Measurements from ENCODE around the gene LSR. TPM values are rescaled to one million over a fixed set of nuclear protein-coding genes. Genes with fewer than 3 reads are reported as not detected.

The LSR gene
- total RNA-seq, 4 donors from 2014 or later = 67.4 to 105 (median 80.8) TPM

DNA sequence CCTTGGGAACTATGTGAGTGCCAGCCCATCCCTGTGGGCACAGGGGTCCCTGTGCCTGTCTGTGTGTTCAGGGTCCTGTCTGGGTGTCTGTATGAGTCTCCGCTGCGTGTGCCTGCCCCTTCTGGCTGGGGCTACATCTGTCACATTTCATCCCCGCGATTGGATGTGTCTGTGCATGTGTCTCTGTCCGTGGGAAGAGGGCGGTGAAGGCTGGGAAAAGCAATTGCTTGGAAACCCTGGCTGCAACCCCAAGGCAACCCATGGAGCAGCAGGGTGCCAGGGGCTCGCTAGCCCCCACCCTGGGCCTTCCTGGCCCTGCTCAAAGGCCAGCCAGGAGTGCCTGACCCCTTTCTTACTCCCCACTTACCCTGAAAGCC lies 44.5 kb downstream of the LSR start:
- H3K4me3 ChIP-seq = no peak overlapping the region
- H3K36me3 ChIP-seq = no peaks in the 10 kb centered on the region
- DNase-seq (ENCODE audit: low spot score in 2 of 2) = no peak
- no peak overlapping the region for H3K27ac ChIP-seq
- peaks cover 75% of the 10 kb centered on the region for H3K27me3 ChIP-seq
- peaks cover 7% of the 10 kb centered on the region for H3K4me1 ChIP-seq
- no peaks in the 10 kb centered on the region for H3K9me3 ChIP-seq
- TF ChIP-seq, protein P1, sequence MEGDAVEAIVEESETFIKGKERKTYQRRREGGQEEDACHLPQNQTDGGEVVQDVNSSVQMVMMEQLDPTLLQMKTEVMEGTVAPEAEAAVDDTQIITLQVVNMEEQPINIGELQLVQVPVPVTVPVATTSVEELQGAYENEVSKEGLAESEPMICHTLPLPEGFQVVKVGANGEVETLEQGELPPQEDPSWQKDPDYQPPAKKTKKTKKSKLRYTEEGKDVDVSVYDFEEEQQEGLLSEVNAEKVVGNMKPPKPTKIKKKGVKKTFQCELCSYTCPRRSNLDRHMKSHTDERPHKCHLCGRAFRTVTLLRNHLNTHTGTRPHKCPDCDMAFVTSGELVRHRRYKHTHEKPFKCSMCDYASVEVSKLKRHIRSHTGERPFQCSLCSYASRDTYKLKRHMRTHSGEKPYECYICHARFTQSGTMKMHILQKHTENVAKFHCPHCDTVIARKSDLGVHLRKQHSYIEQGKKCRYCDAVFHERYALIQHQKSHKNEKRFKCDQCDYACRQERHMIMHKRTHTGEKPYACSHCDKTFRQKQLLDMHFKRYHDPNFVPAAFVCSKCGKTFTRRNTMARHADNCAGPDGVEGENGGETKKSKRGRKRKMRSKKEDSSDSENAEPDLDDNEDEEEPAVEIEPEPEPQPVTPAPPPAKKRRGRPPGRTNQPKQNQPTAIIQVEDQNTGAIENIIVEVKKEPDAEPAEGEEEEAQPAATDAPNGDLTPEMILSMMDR (IDR thresholded peaks at IDR 0.05) = no peak
- TF ChIP-seq POLR2AphosphoS5 (IDR thresholded peaks at IDR 0.05) (no peak), POLR2A (IDR thresholded peaks at IDR 0.05) (no peak), EP300 (IDR thresholded peaks at IDR 0.05) (no peak)
- 21% methylated on average over 5 of the region's 7 CpGs for WGBS

DNA sequence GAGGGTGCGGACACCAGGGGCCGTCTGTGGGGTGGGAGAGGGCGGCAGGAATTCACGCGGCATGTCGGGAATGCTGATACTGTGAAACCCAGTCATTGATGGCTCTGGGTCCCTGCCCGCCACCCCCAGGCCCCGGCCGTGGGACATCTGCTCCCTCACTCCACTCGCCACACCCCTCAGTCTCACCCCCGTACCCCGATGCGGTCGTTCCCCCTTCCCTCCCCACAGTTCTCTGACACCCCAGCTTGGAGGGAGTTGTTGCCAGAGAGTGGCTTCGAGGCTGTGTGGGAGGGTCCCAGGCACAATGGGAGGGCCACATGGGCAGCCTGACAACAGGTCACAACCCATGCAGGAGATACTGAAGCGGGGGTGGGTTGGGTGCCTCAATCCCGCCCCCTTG lies 45.0 kb downstream of the LSR start:
- Histone ChIP-seq H3K27me3 (peaks cover 75% of the 10 kb centered on the region), H3K4me3 (no peak overlapping the region), H3K4me1 (peaks cover 7% of the 10 kb centered on the region), H3K9me3 (no peaks in the 10 kb centered on the region), H3K27ac (no peak overlapping the region), H3K36me3 (no peaks in the 10 kb centered on the region)
- no peak for TF ChIP-seq POLR2A (IDR thresholded peaks at IDR 0.05)
- TF ChIP-seq, protein P1 (IDR thresholded peaks at IDR 0.05) = no peak
- no peak for TF ChIP-seq EP300 (IDR thresholded peaks at IDR 0.05)
- no peak for TF ChIP-seq POLR2AphosphoS5 (IDR thresholded peaks at IDR 0.05)
- 16% methylated on average over 11 of the region's 17 CpGs for WGBS
- DNase-seq (ENCODE audit: low spot score in 2 of 2) = no peak

DNA sequence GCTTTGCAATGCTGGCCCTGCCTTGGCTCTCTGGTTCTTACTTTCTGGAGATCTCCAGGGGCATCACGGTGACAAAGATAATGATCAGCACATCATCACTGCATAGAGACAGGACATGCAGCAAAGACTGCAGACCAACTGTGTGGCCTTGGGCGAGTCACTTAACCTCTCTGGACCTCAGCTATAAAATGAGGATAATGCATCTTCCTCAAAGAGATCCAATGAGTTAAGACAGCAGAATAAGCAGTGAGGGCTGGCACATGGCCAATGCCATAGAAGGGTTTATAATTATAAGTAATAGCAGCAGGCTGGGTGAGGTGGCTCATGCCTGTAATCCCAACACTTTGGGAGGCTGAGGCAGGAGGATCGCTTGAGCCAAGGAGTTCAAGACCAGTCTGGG lies 45.5 kb downstream of the LSR start:
- Histone ChIP-seq H3K27me3 (peaks cover 78% of the 10 kb centered on the region), H3K27ac (no peak overlapping the region), H3K4me1 (peaks cover 7% of the 10 kb centered on the region), H3K4me3 (no peak overlapping the region), H3K36me3 (no peaks in the 10 kb centered on the region), H3K9me3 (no peaks in the 10 kb centered on the region)
- DNase-seq (ENCODE audit: low spot score in 2 of 2) = no peak
- 54% methylated on average over 3 of the region's 3 CpGs for WGBS
- TF ChIP-seq EP300 (IDR thresholded peaks at IDR 0.05) = no peak
- TF ChIP-seq POLR2AphosphoS5 (IDR thresholded peaks at IDR 0.05) = no peak
- TF ChIP-seq, protein P1 (IDR thresholded peaks at IDR 0.05) = no peak
- no peak for TF ChIP-seq POLR2A (IDR thresholded peaks at IDR 0.05)

DNA sequence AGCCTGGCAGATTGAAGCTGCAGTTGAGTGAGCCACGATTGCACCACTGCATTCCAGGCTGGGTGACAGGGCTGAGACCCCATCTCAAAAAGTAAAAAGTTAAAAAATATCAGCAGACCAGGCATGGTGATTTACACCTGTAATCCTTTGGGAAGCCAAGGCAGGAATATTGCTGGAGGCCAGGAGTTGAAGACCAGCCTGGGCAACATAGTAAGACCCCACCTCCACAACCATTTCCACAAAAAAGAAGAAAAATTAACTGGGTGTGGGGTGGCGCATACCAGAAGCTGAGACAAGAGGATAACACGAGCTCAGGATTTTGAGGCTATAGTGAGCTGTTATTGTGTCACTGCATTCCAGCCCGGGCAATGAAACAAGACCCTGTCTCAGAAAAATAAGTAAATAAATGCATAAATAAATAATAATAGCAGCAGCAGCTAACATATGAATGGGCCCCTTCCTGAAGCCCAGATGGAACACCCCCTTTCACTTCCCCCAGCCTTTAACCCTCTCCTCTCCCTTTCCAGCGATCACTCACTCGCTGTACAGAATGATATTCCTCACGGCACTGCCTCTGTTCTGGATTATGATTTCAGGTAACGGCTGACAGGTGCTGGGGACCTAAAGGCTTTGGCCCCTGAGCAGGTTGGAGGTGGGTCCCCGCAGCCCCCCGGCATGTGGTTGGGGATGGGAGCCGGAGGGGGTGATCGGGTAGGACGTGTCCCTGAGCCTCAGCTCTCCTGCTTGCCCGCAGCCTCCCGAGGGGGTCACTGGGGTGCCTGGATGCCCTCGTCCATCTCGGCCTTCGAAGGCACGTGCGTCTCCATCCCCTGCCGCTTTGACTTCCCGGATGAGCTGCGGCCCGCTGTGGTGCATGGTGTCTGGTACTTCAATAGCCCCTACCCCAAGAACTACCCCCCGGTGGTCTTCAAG lies 46.3 kb downstream of the LSR start:
- Histone ChIP-seq H3K4me3 (no peak overlapping the region), H3K27me3 (peaks cover 84% of the 10 kb centered on the region), H3K9me3 (no peaks in the 10 kb centered on the region), H3K4me1 (peaks cover 7% of the 10 kb centered on the region), H3K36me3 (no peaks in the 10 kb centered on the region), H3K27ac (no peak overlapping the region)
- DNase-seq (ENCODE audit: low spot score in 2 of 2) = no peak
- WGBS = 59% methylated on average over 20 of the region's 25 CpGs
- TF ChIP-seq POLR2A (IDR thresholded peaks at IDR 0.05) (no peak), POLR2AphosphoS5 (IDR thresholded peaks at IDR 0.05) (no peak), EP300 (IDR thresholded peaks at IDR 0.05) (no peak)
- TF ChIP-seq, protein P1 (IDR thresholded peaks at IDR 0.05) = no peak

DNA sequence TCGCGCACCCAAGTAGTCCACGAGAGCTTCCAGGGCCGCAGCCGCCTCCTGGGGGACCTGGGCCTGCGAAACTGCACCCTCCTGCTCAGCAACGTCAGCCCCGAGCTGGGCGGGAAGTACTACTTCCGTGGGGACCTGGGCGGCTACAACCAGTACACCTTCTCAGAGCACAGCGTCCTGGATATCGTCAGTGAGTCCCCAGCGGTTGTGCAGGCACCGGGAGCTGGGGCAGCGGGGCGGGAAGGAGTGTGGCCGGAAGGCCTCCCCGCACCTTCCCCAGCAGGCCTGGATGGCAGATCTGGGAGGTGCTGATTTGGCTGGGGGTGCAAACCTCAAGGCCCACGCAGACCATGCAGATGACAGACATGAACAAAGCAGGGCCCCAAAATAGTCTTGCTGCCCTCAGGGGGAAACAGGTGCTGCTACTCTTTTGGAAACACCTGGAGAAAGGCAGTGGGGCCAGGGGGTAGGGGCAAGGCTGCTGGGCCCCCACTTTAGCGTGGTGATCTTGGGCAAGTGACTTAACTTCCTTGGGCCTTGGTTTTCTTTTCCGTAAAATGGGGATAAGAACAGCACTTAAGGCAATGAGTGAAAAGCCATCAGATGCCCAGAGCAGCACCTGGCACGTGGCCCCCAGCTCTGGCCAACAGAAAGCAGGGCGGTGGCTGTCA lies 47.1 kb downstream of the LSR start:
- WGBS = 64% methylated on average over 12 of the region's 24 CpGs

More for the DNA sequence above, 47.1 kb downstream of the LSR start:
- no peaks in the 10 kb centered on the region for H3K36me3 ChIP-seq
- no peak for TF ChIP-seq POLR2A (IDR thresholded peaks at IDR 0.05)
- TF ChIP-seq, protein P1 (IDR thresholded peaks at IDR 0.05) = no peak
- no peak for TF ChIP-seq POLR2AphosphoS5 (IDR thresholded peaks at IDR 0.05)
- DNase-seq (ENCODE audit: low spot score in 2 of 2) = no peak
- peaks cover 84% of the 10 kb centered on the region for H3K27me3 ChIP-seq
- no peak overlapping the region for H3K27ac ChIP-seq
- no peak overlapping the region for H3K4me3 ChIP-seq
- H3K4me1 ChIP-seq = peaks cover 7% of the 10 kb centered on the region
- no peaks in the 10 kb centered on the region for H3K9me3 ChIP-seq

Measured in suprapubic skin (tissue), 4 donors.